ENCODE measurements around the gene ARID1B.

The ARID1B gene

GRCh38 chr6:156773935-156774852 lies 3.0 kb upstream of the ARID1B start:
- no peak for DNase-seq (ENCODE audit: low spot score)

- peak; percentile 35 for DNase-seq (ENCODE audit: low spot score)
Observed at GRCh38 chr6:156774863-156775405, 2.2 kb upstream of the ARID1B start.

GRCh38 chr6:156775717-156776116 lies 1.5 kb upstream of the ARID1B start:
- no peak for DNase-seq (ENCODE audit: low spot score)

- DNase-seq (ENCODE audit: low spot score) = peak; percentile 72
Observed at GRCh38 chr6:156776470-156776839, 723 bp upstream of the ARID1B start.

GRCh38 chr6:156777577-156778453 lies 637 bp downstream of the ARID1B start:
- DNase-seq (ENCODE audit: low spot score) = peak; percentile 61

- peak; percentile 57 for DNase-seq (ENCODE audit: low spot score)
Observed at GRCh38 chr6:156778454-156779205, 1.5 kb downstream of the ARID1B start.

- DNase-seq (ENCODE audit: low spot score) = peak; percentile 63
Observed at GRCh38 chr6:156779206-156780094, 2.3 kb downstream of the ARID1B start.

- peak; percentile 86 for DNase-seq (ENCODE audit: low spot score)
Observed at GRCh38 chr6:156780102-156780641, 3.0 kb downstream of the ARID1B start.

- peak; percentile 64 for DNase-seq (ENCODE audit: low spot score)
Observed at GRCh38 chr6:156780962-156781853, 4.0 kb downstream of the ARID1B start.

GRCh38 chr6:156781861-156782631 lies 4.9 kb downstream of the ARID1B start:
- DNase-seq (ENCODE audit: low spot score) = peak; percentile 68

GRCh38 chr6:156782691-156783320 lies 5.6 kb downstream of the ARID1B start:
- DNase-seq (ENCODE audit: low spot score) = peak; percentile 46

- no peak for DNase-seq (ENCODE audit: low spot score)
Observed at GRCh38 chr6:156783958-156784357, 6.8 kb downstream of the ARID1B start.

GRCh38 chr6:156786652-156787051 lies 9.5 kb downstream of the ARID1B start:
- DNase-seq (ENCODE audit: low spot score) = no peak

GRCh38 chr6:156787569-156788492 lies 10.7 kb downstream of the ARID1B start:
- no peak for DNase-seq (ENCODE audit: low spot score)

- no peak for DNase-seq (ENCODE audit: low spot score)
Observed at GRCh38 chr6:156789081-156789943, 12.1 kb downstream of the ARID1B start.

- no peak for DNase-seq (ENCODE audit: low spot score)
Observed at GRCh38 chr6:156790711-156791319, 13.6 kb downstream of the ARID1B start.
